Measurements from ENCODE around the gene AVL9.
"Not testable (repeated sequence)": the region's sequence is repeated elsewhere in the genome, so short reads cannot be mapped to it uniquely, and the experiment has no call there.

Gene AVL9

GRCh38 chr7:32592701-32593100, 97.4 kb downstream of the AVL9 start:
- DNase-seq = no peak

DNA sequence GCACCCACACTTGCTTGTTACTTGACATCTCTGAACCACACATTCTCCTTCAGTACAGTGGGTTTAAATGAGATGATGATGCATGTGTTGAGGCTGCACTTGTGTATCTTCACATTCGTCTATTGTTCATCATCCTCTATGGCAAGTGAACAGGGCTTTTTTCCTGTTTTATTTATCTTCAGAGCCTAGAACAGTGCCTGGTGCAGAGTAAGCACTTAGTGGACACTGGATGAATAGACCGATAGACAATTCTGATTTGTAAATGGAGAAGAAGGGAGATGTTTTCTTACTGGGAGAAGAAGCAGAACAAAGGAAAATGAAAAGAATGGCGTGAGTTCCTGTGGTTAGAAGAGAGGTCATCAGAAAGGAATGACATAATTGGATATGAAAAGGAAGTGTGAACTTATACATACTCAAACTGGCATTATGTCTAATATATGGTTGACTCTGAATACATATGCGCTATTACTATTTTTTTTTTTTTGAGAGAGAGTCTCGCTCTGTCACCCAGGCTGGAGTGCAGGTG, 99.7 kb downstream of the AVL9 start:
- no peak for DNase-seq

DNA sequence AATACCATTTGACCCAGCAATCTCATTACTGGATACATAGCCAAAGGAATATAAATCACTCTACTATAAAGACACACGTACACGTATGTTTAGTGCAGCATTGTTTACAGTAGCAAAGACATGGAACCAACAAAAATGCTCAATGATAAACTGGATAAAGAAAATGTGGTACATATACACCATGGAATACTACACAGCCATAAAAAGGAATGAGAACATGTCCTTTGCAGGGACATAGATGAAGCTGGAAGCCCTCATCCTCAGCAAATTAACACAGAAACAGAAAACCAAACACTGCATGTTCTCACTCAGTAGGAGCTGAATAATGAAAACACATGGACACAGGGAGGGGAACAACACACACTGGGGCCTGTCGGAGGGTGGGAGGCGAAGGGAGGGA, 105.9 kb downstream of the AVL9 start:
- not testable (repeated sequence) for DNase-seq

DNA sequence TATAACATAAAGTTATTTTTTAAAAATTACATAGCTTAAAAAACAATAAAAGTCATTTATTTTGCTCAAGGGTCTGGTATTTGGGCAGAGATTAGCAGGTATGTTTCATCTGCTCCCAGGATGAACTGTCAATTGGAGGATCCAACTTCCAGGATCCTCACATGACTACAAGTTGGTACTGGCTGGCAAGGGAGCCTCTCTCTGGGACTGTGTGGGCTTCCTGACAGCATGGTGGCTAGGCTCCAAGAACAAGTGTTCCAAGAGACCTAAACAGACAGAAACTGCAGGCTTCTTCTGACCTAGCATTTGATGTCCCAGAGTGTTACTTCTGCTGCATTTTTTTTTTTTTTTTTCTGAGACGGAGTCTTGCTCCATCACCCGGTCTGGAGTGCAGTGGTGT, 107.2 kb downstream of the AVL9 start:
- no peak for DNase-seq

DNA sequence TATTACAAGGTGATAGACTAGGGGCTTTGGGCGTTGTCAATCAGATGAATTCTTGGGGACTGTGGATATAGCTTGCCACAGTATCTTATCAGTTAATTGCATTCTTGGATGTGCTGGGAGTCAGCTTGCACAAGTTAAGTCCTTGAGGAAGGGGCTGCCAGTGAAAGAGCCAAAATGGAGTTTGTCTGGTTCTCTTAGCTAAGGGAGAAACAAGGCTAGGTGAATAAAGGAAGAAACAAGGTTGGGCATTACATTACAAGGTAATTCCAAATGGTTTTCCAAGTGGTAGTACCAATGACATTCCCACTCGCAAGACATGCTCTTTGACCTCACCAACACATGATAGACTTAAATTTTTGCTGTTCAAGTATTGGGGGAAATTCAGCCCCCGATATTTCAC, 108.2 kb downstream of the AVL9 start:
- DNase-seq = not testable (repeated sequence)

- DNase-seq = not testable (repeated sequence)
Observed at GRCh38 chr7:32604047-32604446, 108.8 kb downstream of the AVL9 start.

GRCh38 chr7:32605032-32605431, 109.7 kb downstream of the AVL9 start:
- DNase-seq = no peak

DNA sequence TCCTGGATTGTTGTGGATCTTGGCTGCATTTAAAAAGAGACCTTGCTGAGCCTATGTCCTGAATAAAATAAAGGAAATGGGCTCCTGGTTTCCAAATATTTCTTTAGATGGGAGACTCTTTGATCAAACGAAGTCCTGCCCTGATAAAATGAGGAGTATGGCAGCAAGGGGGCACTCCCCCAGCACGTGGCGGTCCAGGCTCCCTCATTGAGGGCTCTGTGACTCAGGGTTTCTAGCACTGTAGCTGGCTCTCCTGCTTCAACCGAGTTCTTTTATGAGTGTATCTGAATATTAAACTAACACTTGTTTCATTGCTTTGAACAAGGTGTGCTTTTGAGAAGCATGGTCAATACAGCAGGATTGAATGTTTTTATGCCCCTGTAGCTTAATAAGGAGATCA, 114.2 kb downstream of the AVL9 start:
- DNase-seq = no peak

DNA sequence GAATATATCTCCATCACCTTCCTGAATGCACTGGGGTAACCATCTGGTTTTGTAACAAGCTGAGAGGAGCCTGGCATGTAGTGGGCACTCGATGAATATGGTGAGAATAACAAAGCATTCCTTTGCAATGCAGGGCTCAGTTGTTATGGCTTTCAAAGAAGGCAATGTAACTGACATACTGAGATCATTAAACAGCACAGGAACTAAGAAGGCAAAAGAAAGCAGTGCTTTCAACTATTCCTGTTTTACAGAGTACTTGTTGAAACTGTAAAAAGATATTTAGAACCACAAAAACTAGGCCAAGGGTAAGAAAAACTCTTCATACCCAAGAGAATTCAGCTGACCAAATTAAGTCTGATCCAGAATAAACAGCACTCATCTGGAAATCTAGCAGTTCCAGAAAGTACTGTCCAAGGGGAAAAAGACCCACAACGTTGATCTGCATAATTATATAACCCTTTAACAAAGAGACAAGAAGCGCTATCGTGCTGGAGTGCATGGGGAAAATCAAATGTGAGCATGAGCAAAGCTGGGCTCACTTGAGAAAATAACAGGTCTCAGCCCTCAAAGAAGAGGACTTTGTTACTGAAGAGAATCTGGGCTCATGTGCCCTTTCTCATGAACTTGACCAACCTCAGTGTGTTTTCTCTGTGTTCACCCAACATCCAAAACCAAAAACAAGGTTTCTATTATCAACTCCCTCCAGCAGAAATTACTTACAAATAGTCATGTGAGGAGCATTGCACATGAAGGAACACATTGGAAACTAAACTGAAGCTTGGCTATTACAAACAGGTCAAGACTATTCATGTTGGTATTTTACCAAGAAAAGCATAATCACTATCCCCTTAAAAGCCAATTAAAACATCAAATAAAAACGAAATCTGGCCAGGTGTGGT, 116.2 kb downstream of the AVL9 start:
- DNase-seq = no peak

DNA sequence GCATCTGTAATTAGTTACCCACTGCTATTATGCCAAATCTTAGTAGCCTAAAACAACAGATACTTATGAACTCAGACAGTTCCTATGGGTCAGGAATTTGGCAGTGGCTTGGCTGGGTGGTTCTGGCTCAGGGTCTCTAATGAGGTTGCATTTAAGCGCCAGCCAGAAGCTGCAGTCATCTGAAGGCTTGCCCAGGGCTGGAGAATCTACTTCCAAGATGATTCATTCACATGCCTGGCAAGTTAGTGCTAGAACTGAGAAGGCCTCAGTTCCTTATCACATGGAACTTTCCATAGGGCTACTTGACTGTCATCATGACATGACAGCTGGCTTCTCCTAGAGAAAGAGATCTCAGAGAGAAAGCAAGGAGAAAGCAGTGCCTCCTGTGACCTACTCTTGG, 121.3 kb downstream of the AVL9 start:
- no peak for DNase-seq

DNA sequence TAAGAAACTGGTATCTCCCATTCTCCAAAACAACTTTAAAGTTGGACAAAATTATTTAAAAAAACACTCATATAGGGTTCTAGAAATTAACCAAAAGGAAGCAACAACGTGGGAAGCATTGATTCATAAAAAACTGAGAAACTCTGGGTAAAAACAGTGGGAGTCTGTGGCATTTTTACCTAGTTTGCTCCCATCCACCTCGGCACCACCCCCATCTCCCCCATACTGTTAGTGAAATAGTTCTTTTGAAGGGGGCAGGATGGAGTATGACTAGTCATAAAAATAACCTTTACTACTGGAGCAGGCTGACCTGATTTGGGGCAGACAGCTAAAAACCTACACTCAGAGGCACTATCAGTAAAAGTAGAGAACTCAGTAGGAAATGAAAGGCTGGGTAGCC, 123.2 kb downstream of the AVL9 start:
- no peak for DNase-seq

DNA sequence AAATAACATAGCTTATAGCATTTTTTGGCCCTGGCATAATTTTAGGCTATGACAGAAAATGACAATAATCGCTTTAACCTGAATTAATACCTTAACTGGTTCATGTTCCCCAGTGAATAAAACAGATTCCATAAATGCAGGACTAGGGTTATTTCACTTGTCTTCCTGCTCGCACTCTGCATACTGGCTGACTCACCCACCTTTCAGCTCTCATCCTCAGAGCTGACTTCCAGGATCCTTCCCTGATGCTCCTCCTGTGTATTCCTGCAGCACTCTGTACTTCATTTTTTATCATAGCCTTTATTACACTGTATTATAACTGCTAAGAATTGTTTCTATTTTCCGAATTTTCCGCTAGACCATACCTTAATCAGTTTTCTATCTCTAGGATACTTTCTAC, 123.7 kb downstream of the AVL9 start:
- no peak for DNase-seq

- DNase-seq = not testable (repeated sequence)
Observed at GRCh38 chr7:32619416-32619815, 124.1 kb downstream of the AVL9 start.

GRCh38 chr7:32631021-32631420, 135.7 kb downstream of the AVL9 start:
- DNase-seq = no peak

DNA sequence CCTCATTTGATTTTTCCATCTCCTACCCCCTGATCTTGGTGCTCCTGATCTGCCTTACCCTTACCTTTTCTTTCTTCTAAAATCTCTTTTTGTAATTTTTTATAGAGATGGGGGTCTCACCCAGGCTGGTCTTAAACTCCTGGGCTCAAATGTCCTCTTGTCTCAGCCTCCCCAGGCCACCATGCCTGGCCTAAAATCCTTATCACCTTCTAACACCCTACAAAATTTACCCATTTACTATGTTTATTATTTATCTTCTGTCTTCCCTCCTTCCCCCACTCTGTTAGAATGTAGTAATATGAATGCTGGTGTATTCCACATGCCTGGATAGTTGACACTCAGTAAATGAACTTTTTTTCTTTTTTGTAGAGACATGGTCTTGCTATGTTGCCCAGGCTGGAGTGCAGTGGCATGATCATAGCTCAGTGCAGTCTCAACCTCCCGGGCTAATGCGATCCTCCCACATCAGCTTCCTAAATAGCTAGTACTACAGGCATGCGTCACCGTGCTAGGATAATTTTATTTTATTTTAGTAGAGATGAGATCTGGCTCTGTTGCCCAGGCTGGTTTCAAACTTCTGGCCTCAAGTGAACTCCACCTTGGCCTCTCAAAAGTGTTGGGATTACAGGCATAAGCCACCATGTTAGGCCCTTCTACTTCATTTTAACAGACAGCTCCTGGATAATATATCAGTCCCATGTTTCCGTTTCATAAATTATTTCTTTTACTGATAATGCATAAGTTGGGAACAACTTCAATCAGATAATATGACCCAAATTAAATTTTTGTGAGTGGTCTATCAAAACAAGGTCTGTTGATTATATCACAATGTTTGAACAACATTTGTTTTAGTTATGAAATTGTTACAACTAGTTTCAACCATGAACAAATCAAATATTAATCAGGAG, 136.6 kb downstream of the AVL9 start:
- not testable (repeated sequence) for DNase-seq

DNA sequence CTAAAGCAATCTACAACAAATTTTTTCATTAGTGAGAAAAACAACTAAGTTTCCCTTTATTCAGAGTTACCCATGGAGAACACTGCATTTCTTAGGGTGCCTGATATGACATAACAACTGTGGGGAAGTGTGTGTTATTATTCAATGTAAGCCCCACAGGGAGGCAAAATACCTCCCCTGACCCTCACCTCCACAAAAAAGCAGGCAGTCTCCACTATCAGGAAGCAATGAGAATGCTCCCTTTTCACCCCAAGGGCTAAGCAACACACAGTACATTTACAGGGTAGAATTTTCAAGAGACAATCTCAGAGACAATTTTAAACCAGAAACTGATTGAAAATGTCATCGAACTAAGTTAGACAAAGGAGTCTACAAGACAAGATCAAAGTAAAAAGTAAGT, 138.2 kb downstream of the AVL9 start:
- not testable (repeated sequence) for DNase-seq

DNA sequence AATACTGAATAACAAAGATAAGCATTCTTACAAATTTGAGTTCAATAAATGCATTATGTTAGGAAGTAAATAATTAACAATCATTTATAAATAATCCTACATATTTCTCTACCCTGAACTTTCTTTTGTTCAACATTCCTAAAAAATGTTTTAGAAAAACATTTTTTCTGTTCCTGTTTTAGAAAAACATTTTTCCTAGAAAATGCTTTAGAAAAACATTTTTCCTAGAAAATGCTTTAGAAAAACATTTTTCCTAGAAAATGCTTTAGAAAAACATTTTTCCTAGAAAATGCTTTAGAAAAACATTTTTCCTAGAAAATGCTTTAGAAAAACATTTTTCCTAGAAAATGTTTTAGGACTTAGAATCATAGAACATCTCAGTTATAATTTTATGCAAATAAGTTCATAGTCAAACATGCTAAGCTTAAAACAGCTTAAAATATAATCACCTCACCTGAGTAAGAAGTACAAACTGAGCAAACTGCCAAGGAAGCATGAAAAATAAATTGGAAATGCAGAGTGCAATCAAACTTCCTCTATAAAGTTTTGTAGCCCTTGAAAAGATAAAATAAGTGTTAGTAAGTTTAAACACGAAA, 139.6 kb downstream of the AVL9 start:
- DNase-seq = not testable (repeated sequence)

- not testable (repeated sequence) for DNase-seq
Observed at GRCh38 chr7:32636725-32637462, 141.6 kb downstream of the AVL9 start.

- DNase-seq = not testable (repeated sequence)
Observed at GRCh38 chr7:32637611-32638010, 142.3 kb downstream of the AVL9 start.

Measured in GDM1 (cell line).